Nephron (organoid): ENCODE measurements around the gene GPATCH2L.

ENCODE experiments used
- H3K27ac Mint-ChIP-seq, 3 experiments: 2 replicates each; pipeline ENCODE4 v1.8.0; 2020; ENCODE audit warnings: mixed read lengths in 3 of 3, mild to moderate bottlenecking in 2 of 3, moderate library complexity in 1 of 3
- H3K27me3 Mint-ChIP-seq: 2 replicates; pipeline ENCODE4 v1.8.0; 2021; ENCODE audit warnings: low read depth, mild to moderate bottlenecking, moderate library complexity, mixed read lengths
- H3K36me3 Mint-ChIP-seq: 2 replicates; pipeline ENCODE4 v1.8.0; 2020; ENCODE audit warnings: low read depth, mixed read lengths
- H3K4me1 Mint-ChIP-seq: 2 replicates; pipeline ENCODE4 v1.8.0; 2020; ENCODE audit warnings: mixed read lengths
- H3K4me3 Mint-ChIP-seq, 3 experiments: 2 replicates each; pipeline ENCODE4 v1.8.0; 2020; ENCODE audit warnings: mild to moderate bottlenecking in 3 of 3, mixed read lengths in 3 of 3, moderate library complexity in 2 of 3
- H3K9me3 Mint-ChIP-seq: 2 replicates; pipeline ENCODE4 v1.8.0; 2020; ENCODE audit warnings: mixed read lengths
- TF ChIP-seq, protein P1 (sequence below), 3 experiments: fragments of 200-600 bp; sonication (generic); IDR thresholded peaks; one replicate each; pipeline ENCODE4 v1.5.0; 2021; ENCODE audit warnings: antibody characterized with exemption in 3 of 3; ENCODE audit not compliant: unreplicated experiment in 3 of 3

GPATCH2L gene

DNA sequence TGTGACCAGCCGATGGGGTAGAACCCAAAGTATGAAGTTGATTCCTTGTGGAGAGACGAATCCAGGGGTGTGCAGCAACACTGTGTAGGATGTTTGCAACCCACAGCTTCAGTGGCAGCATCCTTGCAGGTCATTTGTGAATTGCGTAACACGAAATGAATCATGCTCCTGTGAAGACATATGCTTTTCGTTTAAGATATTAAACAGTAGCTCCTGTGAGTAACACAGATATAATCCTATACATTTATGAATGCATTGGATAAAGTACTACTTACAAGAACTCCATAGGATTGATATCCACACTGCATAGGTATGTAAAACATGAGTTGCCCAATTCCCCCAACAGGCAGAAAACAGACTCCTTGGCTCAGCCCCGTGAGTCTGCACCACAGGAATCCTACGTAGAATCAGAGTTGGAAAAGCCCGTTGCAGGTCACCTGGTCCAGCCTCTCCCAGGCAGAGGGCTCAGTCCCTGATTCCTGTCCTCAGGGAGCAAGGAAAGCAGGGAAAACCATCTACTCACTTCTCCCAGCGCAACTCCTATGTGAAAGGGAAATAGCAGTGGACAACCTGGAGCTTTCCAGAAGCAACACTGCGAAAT is 75.8 kb downstream of the GPATCH2L start:
- Mint-ChIP-seq H3K27me3 (no peaks in the 10 kb centered on the region), H3K27ac (no peak overlapping the region), H3K4me1 (no peaks in the 10 kb centered on the region), H3K9me3 (peaks cover 18% of the 10 kb centered on the region), H3K36me3 (peaks cover 4% of the 10 kb centered on the region), H3K4me3 (no peak overlapping the region)
- TF ChIP-seq, protein P1, sequence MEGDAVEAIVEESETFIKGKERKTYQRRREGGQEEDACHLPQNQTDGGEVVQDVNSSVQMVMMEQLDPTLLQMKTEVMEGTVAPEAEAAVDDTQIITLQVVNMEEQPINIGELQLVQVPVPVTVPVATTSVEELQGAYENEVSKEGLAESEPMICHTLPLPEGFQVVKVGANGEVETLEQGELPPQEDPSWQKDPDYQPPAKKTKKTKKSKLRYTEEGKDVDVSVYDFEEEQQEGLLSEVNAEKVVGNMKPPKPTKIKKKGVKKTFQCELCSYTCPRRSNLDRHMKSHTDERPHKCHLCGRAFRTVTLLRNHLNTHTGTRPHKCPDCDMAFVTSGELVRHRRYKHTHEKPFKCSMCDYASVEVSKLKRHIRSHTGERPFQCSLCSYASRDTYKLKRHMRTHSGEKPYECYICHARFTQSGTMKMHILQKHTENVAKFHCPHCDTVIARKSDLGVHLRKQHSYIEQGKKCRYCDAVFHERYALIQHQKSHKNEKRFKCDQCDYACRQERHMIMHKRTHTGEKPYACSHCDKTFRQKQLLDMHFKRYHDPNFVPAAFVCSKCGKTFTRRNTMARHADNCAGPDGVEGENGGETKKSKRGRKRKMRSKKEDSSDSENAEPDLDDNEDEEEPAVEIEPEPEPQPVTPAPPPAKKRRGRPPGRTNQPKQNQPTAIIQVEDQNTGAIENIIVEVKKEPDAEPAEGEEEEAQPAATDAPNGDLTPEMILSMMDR (IDR thresholded peaks at IDR 0.05; ENCODE audit: unreplicated experiment in 3 of 3), result no peak

DNA sequence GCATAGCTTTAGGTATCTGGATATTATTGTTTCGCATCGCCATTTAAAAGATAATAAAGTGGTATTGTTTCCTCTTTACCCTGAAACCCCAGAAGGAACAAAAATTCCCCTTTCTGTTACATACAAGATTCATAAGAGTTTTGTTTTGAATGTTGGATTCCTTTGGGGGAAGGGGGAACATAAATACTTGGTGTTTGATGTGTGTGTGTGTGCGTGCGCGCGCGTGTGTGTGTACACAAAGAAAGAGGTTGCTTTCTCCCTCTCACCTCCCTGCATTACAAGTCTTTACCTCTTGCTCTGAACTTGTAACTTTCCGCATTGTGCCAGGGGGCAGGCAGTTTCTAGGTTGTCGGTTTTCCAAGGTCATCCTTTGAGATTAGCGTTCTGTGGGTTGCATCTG is 76.4 kb downstream of the GPATCH2L start:
- Mint-ChIP-seq H3K9me3 (peaks cover 18% of the 10 kb centered on the region), H3K4me1 (no peaks in the 10 kb centered on the region), H3K27ac (peak overlapping the region in 1 of 3 experiments; percentile 4), H3K36me3 (peaks cover 4% of the 10 kb centered on the region), H3K4me3 (no peak overlapping the region), H3K27me3 (no peaks in the 10 kb centered on the region)
- TF ChIP-seq, protein P1 (IDR thresholded peaks at IDR 0.05; ENCODE audit: unreplicated experiment in 3 of 3), result no peak

DNA sequence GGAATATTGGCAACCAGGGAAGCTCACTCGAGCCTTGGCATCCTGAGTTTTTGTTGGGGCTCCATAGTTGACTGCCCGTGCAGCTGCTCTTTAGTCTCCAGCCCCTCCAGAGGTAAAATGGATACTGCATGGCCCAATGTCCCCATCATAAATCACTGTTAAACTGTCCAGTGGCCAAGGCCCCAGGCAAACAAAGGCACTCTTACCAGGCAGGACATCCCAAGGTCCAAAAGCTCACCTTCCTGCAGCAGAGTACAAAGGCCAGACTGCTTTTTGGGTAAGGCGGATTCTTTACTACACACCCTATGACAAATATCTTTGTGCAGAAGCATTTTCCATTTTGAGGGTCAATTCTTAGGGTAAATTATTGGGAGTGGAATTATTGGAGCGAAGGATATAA is 81.1 kb downstream of the GPATCH2L start:
- H3K4me1 Mint-ChIP-seq, result no peaks in the 10 kb centered on the region
- H3K27me3 Mint-ChIP-seq, result peaks cover 4% of the 10 kb centered on the region
- TF ChIP-seq, protein P1 (IDR thresholded peaks at IDR 0.05; ENCODE audit: unreplicated experiment in 3 of 3), result no peak
- no peak overlapping the region for H3K4me3 Mint-ChIP-seq
- H3K36me3 Mint-ChIP-seq, result peaks cover 5% of the 10 kb centered on the region
- H3K9me3 Mint-ChIP-seq, result no peaks in the 10 kb centered on the region
- no peak overlapping the region for H3K27ac Mint-ChIP-seq

DNA sequence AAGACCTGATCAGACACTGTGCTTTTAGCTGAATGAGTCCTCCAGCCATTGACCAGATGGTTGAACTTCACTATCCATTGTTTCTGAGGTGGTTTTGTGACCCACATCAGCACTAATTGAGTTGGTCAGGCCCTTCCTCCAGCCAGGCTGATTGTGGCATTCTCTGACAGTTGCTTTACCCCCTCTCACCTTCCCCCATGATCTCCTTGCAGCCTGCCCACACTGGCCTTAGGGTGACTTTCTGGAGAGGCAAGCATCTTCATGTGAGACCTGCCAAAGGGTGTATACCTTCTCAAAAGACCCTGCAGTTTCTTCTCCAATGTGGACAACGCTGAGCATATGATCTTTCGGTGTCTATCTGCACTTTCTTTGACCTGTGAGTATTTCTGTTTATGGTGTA is 83.9 kb downstream of the GPATCH2L start:
- Mint-ChIP-seq H3K27me3 (peaks cover 4% of the 10 kb centered on the region), H3K4me1 (no peaks in the 10 kb centered on the region), H3K36me3 (peaks cover 10% of the 10 kb centered on the region), H3K4me3 (no peak overlapping the region), H3K27ac (no peak overlapping the region), H3K9me3 (peaks cover 6% of the 10 kb centered on the region)
- TF ChIP-seq, protein P1 (IDR thresholded peaks at IDR 0.05; ENCODE audit: unreplicated experiment in 3 of 3), result no peak

DNA sequence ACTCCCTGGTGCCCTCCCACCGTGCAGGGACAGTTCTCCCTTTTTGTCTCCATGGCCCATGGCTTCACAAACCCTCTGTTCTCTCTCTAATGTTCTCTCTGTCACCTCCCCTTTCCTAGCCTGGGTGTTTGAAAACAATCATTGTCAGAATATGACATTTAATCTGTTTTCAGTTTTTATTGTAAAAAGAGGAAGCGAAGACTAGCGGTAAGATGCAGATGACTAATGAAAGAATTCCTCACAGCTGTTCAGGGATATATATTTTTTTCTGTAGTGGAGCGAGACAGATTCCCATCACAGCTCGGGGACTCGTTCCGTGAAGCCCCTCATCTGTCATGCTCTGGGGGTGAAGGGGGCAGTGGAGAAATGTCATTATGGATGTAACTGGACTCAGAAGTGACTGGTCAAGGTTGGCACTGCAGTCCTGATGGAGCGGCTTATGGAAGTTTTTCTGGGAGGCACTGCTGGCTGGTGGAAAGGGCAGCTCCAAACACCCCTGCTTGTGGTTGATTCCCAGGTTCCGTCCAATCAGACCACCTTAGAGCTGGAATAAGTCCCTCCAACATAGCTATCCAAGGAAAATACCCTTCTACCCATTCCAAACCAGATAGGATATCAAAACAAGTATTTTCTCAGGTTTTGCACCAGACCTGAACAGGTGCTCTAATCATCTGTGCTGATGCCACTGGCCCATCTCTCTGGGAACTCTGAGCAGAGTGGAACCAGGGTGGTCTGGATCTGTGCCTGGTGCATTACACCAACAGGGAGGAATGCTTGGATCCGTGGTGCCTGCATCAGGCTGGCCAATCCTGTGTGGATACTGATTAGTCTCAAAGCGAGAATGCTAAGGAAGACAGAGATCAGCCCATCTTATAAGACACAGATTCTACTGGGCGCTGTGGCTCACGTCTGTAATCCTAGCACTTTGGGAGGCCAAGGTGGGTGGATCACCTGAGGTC is 84.7 kb downstream of the GPATCH2L start:
- no peak overlapping the region for H3K27ac Mint-ChIP-seq
- H3K4me1 Mint-ChIP-seq, result no peaks in the 10 kb centered on the region
- TF ChIP-seq, protein P1 (IDR thresholded peaks at IDR 0.05; ENCODE audit: unreplicated experiment in 3 of 3), result no peak
- H3K27me3 Mint-ChIP-seq, result peaks cover 4% of the 10 kb centered on the region
- H3K4me3 Mint-ChIP-seq, result no peak overlapping the region
- peaks cover 10% of the 10 kb centered on the region for H3K36me3 Mint-ChIP-seq
- peaks cover 12% of the 10 kb centered on the region for H3K9me3 Mint-ChIP-seq
